ENCODE results near the gene C21orf58.

GRCh38 chr21:46347791-46348381 lies 24.2 kb upstream of the C21orf58 start:
- TF ChIP-seq CTCF (IDR thresholded peaks at IDR 0.05): no peak
- TF ChIP-seq POLR2A (IDR thresholded peaks at IDR 0.05): no peak
- TF ChIP-seq EP300 (IDR thresholded peaks at IDR 0.05): no peak
